HG03280 (cell line): ENCODE data around the gene SBNO2.
A peak's percentile ranks its signal among the peaks of the same experiment; 100 is the strongest.

Experiments used
- ATAC-seq: cut with Tn5 transposase; IDR thresholded peaks from one replicate; pipeline ENCODE4 v1.9.1; 2021; ENCODE audit warnings: mild to moderate bottlenecking, moderate library complexity; ENCODE audit not compliant: unreplicated experiment

SBNO2 gene

GRCh38 chr19:1106841-1107660 lies 67.0 kb downstream of the SBNO2 start:
- no peak for ATAC-seq

GRCh38 chr19:1105873-1106840 lies 67.9 kb downstream of the SBNO2 start:
- ATAC-seq, result no peak

GRCh38 chr19:1105008-1105872 lies 68.8 kb downstream of the SBNO2 start:
- no peak for ATAC-seq

GRCh38 chr19:1104311-1105007 lies 69.6 kb downstream of the SBNO2 start:
- peak; percentile 36 for ATAC-seq

GRCh38 chr19:1103708-1104310 lies 70.3 kb downstream of the SBNO2 start, which contains the start of gene GPX4:
Gene GPX4, plus strand, starts transcription at chr19:1103994. Its CDS starts 50 bp downstream, at chr19:1104044.
- peak; percentile 78 for ATAC-seq

- ATAC-seq, result no peak
Measured at GRCh38 chr19:1103132-1103707, 70.8 kb downstream of the SBNO2 start.

- ATAC-seq, result no peak
Measured at GRCh38 chr19:1102407-1103131, 71.5 kb downstream of the SBNO2 start.

- ATAC-seq, result no peak
Measured at GRCh38 chr19:1101337-1101698, 72.8 kb downstream of the SBNO2 start.

- ATAC-seq, result no peak
Measured at GRCh38 chr19:1098177-1099051, 75.7 kb downstream of the SBNO2 start.

GRCh38 chr19:1097810-1098176 lies 76.3 kb downstream of the SBNO2 start:
- no peak for ATAC-seq

- peak; percentile 92 for ATAC-seq
Measured at GRCh38 chr19:1094978-1095701, 78.9 kb downstream of the SBNO2 start, which contains the start of gene POLR2E. Gene POLR2E, minus strand, starts transcription at chr19:1095375. Its CDS starts 60 bp downstream, at chr19:1095315.

- no peak for ATAC-seq
Measured at GRCh38 chr19:1094655-1094977, 79.5 kb downstream of the SBNO2 start.

- no peak for ATAC-seq
Measured at GRCh38 chr19:1093811-1094553, 80.1 kb downstream of the SBNO2 start.

- ATAC-seq, result no peak
Measured at GRCh38 chr19:1093330-1093729, 80.7 kb downstream of the SBNO2 start.

- no peak for ATAC-seq
Measured at GRCh38 chr19:1091544-1092175, 82.4 kb downstream of the SBNO2 start.
